Activated T-cell treated with anti-CD3 and anti-CD28 coated beads for 24 hours (primary cell): Measurements from ENCODE around the gene AXIN1.
"Not testable (repeated sequence)": the region's sequence is repeated elsewhere in the genome, so short reads cannot be mapped to it uniquely, and the experiment has no call there.

Source experiments
- DNase-seq: peaks from one replicate; pipeline ENCODE4 v3.0.0-alpha.2; 2020; ENCODE audit warnings: low read depth

The AXIN1 gene

DNA sequence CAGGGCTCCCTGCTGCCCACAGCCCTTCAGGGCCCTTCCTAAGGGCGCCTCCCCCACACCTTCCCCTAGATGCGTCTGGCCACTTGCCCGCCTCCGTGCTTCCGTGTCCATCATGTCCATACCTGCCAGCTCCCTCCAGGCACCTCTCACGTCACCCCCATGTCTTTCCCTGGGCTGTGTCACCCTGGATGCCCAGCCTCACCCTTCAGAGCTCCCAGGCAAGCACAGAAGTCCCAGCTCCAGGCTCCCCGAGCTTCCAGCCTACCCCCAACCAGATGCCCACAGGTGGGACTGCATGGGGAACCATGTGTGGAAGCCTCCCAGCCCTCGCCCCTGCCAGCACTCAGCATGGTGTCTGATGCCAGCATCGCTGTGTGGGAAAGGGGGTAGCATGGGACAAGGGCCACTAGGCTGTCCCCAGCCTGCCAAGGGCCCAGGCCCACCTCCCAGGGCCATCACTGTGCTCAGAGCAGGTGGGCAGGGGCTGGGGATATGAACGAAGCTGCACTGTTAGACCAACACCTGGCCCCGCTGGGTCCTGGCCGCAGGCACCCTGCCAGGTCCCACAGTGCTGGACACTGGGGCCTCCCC, 1.9 kb upstream of the AXIN1 start:
- no peak for DNase-seq

DNA sequence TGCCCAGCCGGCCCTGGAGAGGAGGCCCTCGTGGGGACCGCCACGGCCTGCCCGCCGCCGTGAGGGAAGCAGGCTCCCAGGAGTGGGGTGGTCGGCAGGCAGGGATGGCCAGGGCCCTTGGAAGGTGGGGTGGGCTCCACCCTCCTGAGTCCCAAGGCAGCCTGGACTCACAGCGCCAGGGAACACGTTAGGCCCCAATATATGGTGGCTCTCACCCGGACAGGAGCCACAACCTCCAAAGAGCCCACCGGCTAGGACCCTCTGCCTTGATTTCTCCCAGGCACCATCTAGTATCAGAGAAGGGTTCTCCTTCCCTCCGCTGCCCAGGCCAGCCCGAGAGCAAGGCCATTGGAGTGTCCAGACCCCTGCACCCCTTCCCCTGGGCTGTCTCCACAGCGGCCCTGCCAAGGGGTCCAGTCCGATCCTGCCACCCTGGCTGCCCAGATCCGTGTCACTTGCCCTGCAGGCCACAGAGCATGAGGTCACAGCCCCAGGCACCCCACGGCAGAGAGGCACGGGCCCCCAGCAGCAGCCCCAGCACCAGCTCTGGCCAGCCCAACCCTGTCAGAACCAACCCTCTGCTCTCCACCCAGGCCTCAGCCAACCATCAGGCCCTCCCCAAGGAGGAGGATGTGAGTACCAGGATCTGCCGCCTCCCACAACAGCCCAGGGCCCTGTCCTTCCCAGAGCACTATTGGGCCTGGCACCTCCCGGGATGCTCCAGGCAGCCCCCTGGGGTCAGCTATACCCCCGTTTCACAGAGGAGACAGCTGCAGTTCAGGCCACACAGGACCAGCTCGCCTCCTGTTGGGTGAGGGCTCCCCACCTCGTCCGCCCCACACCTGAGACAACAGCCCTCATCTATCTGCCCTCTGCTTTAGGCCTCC, 1.1 kb upstream of the AXIN1 start:
- no peak for DNase-seq

DNA sequence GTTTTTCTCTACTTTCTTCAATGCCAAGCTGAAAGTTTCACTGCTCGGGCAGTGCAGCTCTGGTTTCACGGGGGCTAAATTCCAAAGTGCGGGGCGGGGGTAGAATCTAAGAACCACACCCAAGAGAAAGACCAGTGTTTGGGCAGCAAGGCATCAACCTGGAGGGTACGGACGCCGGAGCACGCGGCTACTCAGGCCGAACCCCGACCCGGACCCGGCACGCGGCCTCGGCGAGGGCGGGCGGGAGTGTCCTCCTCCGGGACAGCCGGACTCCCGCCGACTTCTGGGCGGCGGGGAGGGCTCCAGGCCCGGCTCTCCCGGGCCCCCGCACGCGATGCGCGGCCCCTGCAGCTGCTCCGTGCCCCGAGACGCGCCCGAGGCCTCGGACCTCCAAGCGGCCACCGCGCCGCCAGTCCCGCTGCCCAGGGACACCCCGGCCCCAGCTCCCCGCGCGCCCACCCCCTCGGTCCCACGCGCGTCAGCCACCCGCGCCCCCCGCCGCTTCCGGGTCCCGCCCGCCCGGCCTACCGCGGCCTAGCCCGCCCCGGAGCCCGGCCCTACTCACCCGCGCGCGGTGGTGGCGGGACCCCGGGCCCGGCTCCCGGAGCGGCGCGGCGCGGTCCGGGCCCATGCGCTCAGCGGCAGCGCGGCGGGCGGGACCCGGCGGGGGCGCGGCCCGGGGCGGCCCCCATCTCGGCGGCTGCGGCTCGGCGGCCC, 561 bp downstream of the AXIN1 start:
- DNase-seq, result no peak

DNA sequence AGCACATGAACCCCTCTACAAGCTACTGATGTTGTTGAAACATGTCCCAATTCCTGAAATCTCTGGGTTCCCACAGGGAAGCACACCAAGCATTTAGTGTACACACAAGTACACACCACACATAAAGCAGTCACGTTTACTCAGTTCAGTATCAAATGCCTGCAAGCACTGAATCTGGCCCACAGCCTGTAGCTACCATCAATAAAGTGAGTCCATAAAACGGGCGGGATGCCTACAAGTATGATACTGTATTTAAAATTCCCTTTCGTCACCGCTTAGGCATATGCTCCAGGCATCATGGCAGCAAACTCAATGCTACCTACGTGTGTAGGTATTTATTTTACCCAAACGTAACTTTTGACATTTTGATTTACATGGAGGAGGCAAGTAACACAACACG, 2.3 kb downstream of the AXIN1 start:
- no peak for DNase-seq

DNA sequence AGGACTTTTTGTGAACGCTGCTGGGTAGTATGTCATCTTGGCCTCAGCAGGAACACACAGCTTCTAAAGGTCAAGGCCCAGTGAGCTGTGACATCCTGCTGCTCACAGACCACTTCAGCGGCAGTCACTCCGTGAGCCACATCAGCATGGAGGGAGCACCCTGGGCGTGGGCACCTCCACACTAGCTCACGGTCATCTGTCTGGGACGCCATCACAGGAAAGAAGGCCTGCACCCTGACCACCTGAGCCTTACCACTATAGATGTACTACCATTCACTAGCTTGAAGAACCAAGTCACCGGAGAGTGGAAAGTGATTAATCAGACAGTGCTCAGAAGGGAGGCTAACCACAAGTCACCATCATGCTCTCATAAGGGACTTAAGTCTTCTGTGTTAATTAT, 3.3 kb downstream of the AXIN1 start:
- no peak for DNase-seq

DNA sequence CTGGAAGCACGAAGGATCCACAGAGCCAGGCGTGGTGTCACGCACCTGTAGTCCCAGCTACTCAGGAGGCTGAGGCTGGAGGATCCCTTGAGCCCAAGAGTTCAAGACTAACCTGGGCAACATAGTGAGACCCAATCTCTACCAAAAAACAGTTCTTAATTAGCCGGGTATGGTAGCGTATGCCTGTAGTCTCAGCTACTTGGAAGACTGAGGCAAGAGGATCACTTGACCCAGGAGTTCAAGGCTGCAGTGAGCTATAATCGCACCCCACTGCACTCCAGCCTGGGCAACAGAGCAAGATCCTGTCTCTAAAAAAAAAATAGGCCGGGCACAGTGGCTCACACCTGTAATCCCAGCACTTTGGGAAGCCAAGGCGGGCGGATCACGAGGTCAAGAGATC, 4.0 kb downstream of the AXIN1 start:
- DNase-seq, result not testable (repeated sequence)

DNA sequence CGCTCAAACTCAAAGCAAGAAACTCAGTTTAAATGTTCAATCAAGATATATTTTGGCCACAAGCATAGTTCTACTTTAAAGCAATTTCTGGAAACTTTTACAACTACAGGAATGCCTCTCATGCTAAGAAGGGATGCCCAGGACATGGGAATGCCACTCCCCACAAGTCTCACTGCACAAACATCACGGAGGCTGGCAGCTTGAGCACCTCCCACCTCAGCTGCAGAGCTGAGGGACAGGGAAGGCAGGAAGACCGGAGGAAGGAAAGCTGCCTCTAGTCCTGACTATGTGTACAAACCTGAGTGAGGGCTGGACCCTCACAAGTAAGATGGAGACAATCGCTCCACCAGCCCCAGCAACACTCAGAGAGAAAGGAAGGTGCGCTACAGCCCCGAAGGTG, 5.3 kb downstream of the AXIN1 start:
- DNase-seq, result no peak

DNA sequence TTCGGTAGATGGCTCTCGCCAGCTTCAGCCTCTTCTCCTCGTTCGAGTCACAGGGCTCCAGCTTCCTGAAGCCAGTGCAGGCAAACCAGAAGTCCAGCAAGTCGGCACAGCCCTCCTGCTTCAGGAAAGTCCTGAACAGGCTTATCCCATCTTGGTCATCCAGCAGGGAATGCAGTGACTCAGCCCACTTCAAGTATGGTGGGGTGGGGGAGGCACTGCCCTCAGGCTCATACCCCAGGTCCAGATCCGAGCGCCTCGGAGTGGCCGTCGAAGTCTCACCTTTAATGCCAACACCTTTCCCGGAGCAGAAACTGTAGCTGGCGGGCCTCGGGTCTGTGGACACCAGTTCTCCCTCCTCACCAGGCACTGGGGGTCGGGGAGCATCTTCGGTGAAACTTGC, 5.9 kb downstream of the AXIN1 start:
- no peak for DNase-seq

DNA sequence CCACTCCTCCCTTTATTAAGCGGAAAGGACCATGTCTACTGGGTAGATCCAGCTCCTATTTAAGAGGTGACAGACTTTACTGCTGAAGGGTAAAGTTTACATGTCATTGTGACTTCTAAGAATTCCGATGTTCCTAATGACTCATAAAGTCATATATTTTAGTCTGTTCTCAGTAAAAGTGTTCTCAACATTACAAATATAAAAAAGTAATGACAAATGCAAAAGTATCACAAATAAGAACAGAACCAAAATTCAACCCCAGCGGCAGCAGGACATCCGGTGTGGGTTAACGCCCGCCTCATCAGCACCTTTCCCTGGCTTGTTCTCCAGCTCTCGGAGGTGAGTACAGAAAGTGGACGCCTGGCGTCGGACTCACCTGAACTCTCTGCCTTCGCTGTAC, 6.8 kb downstream of the AXIN1 start:
- DNase-seq, result no peak

DNA sequence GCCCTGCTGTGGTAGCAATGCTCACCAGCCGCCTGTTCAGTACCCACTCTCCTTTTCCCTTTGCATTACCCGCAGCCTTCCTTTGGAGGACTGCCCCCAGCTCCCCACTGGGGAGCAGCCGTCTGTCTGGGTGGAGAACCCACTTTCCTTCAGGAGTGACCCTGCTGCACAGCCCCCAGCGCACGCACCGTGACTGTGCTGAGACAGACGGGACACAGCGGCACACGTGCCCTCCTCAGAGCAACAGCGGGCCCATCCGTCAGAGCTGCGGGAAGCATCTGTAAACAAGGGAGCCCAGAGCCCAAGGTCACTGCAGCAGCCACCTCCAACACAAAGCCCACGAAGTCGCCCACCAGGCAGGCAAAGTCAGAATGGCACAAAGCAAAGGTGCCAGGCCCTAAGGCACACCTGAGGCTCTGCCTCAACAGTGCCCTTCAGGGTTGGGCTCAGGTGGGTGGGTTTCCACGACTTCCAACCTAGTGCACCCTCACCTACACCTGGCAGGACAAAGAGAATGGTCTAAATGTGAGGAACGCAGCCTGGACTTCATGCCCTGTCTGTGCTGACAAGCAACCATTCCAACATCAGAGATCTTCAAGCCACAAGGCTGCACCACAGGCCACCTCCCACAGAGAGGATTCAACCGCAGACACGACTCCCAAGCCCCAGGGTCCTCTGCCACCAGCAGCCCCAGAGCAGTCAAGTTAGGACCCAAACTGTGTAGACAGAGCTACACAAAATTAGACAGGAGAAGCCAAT, 9.9 kb downstream of the AXIN1 start:
- no peak for DNase-seq

DNA sequence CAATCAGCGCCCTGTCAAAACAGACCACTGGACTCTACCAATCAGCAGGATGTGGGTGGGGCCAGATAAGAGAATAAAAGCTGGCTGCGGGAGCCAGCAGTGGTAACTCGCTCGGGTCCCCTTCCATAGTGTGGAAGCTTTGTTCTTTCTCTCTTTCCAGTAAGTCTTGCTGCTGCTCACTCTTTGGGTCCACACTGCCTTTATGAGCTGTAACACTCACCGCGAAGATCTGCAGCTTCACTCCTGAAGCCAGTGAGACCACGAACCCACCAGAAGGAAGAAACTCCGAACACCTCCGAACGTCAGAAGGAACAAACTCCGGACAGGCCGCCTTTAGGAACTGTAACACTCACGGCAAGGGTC, 10.6 kb downstream of the AXIN1 start:
- DNase-seq, result not testable (repeated sequence)

DNA sequence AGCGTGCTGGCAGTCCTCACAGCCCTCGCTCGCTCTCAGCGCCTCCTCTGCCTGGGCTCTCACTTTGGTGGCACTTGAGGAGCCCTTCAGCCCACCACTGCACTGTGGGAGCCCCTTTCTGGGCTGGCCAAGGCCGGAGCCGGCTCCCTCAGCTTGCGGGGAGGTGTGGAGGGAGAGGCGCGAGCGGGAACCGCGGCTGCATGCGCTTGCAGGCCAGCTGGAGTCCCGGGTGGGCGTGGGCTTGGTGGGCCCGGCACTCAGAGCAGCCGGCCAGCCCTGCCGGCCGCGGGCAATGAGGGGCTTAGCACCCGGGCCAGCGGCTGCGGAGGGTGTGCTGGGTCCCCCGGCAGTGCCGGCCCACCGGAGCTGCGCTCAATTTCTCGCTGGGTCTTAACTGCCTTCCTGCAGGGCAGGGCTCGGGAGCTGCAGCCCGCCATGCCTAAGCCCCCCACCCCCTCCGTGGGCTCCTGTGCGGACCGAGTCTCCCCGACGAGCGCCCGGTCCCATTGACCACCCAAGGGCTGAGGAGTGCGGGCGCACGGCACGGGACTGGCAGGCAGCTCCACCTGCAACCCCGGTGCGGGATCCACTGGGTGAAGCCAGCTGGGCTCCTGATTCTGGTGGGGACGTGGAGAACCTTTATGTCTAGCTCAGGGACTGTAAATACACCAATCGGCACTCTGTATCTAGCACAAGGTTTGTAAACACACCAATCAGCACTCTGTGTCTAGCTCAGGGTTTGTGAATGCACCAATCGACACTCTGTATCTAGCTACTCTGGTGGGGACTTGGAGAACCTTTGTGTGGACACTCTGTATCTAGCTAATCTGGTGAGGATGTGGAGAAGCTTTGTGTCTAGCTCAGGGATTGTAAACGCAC, 11.2 kb downstream of the AXIN1 start:
- DNase-seq, result not testable (repeated sequence)

DNA sequence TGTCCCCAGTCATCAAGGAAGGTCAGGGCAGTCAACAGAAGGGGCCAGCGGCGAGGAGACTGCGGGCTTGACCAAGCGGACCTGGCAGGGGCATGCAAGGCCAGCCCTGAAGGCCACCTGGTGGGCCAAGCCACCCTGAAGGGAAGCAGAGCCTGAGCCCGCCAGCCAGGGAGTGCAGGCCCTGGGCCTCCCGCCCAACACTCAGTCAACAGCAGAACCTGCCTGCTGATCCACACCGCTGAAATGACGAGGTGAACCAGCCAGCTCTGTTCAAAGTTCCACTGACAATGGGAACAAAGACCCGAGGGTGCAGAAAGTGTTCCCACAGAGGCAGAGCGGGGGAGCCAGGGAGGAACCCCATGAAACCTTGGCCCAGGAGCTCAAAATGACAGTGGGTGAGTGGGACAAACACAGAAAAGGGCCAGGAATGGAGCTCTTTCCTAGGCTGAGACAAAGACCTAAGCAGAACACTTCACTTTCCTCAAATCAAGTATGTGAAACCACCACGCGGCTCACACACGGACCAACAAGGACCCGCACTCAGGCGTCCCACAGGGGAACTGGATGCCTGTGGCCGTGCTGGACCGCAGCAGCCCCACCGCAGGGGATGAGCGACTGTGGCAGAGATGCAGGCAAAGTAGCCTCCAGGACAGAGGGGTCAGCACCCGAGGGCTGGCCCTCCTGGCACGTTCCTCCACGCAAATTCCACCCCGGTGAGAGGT, 12.0 kb downstream of the AXIN1 start:
- DNase-seq, result no peak

DNA sequence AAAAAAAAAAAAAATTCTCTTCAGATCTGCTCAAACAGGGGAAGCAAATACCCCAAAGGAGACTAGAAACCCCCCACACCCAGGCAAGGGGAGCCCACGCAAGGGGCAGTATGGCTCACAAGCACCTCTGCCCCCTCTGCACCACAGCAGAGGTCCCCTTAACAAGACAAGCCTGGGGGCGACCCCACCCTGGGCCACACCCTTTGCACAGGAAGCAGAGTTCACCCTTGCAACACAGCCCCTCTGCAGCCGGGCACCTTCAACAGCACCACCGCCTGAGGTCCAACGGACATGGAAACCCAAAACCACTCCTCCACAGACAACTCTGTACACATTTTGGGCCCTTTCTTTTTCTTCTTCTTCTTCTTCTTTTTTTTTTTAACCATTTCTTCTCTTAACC, 12.8 kb downstream of the AXIN1 start:
- DNase-seq, result no peak

DNA sequence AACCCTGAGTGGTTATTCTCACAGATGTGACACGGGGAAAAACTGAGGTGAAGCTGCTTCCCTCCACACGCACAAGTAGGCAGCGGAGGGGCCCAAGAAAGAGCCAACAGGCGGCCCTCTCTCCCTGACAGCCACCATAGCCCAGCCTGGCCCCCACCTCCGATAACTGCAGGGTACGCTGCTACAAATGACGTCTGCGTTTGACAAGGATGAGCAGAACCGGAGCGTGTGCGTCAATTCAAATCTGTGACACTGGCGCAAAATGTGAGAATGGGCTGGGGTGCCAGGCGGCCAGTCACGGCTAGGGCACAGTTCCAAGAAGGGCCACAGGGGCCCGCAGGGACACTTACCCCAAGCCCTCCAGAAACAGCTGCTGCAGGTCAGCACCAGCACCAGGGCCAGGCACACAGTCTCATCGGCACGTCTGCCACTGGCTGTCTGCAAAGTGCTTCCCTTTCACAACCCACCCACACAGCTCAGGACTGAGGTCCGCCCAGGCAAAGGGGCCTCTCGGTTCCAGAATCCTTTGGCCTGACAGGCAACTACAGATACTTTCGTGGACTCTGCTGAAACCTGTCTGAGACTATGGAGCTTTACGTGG, 14.4 kb downstream of the AXIN1 start:
- DNase-seq, result no peak

DNA sequence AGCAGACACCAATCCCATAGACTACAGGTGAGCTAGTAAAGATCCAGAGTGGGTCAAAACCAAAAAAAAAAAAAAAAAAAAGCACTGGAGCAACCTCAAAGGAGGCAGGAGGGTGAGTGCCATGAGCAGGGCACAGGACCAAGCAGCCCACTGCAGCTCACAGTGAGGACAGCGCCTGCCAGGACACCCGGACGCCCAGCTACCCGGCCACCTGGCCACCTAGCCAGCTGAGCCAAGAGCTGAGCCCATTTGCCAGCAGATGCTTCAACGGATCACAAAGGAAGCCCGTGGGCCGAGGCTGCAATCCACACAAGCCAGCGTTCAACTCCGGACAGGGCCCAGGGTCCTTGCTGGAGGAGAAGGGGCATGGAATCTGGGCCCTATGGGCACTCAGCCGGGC, 15.1 kb downstream of the AXIN1 start:
- DNase-seq, result no peak

DNA sequence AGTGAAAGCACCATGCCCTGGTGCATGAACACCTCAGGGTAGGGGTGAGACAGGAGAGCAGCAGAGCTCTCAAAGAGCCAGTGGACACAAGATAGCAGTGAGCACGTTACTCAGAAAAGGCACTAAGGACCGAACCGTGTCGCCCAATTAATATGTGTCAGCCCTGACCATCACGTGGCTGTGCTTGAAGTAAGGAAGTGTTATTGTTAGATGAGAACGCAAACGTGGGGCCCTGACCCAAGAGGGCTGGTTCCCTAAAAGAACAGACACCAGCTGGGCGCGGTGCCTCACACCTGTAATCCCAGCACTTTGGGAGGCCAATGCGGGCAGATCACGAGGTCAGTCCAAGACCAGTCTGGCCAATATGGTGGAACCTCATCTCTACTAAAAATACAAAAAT, 16.3 kb downstream of the AXIN1 start:
- no peak for DNase-seq

DNA sequence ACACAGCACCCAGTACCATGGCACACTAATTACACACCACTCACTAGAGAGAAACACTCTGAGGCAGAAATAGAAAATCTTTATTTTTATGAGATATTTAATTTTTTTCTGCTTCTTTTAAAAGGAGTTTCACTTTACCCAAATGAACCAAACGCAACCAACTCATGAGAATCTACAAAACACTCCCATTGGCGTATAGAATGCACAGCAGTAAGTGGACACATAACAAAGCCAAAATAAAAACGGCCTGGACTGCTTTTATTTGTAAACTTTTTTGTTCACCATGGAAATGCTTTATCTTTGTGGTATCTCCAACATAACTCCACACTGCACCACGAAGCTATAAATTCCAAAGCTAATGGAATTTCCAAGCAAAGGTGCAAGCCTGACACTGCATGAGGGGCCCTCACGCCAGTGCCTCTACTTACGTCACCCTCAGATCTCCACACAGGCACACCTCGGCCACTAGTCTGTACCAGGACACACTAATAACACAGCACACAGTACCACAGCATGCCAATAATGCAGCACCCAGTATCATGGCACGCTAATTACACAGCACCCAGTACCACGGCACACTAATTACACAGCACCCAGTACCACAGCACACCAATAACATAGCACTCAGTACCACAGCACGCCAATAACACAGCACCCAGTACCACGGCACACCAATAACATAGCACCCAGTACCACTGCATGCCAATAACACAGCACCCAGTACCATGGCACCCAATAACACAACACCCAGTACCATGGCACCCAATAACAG, 17.5 kb downstream of the AXIN1 start:
- not testable (repeated sequence) for DNase-seq

DNA sequence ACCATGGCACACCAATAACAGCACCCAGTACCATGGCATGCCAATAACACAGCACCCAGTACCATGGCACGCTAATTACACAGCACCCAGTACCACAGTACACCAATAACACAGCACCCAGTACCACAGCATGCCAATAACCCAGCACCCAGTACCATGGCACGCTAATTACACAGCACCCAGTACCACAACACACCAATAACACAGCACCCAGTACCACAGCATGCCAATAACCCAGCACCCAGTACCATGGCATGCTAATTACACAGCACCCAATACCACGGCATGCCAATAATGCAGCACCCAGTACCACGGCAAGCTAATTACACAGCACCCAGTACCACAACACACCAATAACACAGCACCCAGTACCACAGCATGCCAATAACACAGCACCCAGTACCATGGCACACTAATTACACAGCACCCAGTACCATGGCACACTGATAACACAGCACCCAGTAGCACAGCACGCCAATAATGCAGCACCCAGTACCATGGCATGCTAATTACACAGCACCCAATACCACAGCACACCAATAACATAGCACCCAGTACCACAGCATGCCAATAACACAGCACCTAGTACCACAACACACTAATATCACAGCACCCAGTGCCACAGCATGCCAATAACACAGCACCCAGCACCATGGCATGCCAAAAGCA, 18.2 kb downstream of the AXIN1 start:
- DNase-seq, result not testable (repeated sequence)
